HL-60 (cell line): Measurements from ENCODE around the gene SELENOK.

Source experiments
- CTCF ChIP-seq: IDR thresholded peaks from one replicate; pipeline ENCODE4 v1.5.1; 2011; ENCODE audit warnings: low read length, control low read depth, inconsistent platforms; ENCODE audit not compliant: insufficient read depth
- POLR2AphosphoS5 ChIP-seq: IDR thresholded peaks from 2 replicates; pipeline ENCODE4 v1.6.1; 2012; ENCODE audit warnings: low read depth

- TF ChIP-seq POLR2AphosphoS5 (no peak), CTCF (no peak)
These were observed 45.4 kb downstream of the SELENOK start, which contains the start of the genes CHDH and IL17RB for GRCh38 chr3:53846134-53846850.
